Heart left ventricle (tissue), 16 donors: ENCODE results near the gene GRHL1. TPM values are rescaled to one million over a fixed set of nuclear protein-coding genes. Genes with fewer than 3 reads are reported as not detected.

Experiments used
- ATAC-seq, 4 donors: fragments of 200-7000 bp; cut with Tn5 transposase; one replicate each; pipeline ENCODE4 v1.9.1; 2020 to 2022; ENCODE audit warnings: moderate library complexity in 4 of 4, mild to moderate bottlenecking in 3 of 4, moderate number of reproducible peaks in 1 of 4
- DNase-seq, 5 donors: peaks; one replicate each; pipeline ENCODE4 v3.0.0-alpha.2; 2020
- H3K27ac ChIP-seq, 12 donors: fragments of 200-600 bp; sonication (generic) in 4 of 12; one replicate each; pipeline versions ENCODE4 v1.5.0 to v1.8.0; 2016 to 2022; ENCODE audit warnings: mild to moderate bottlenecking in 2 of 12
- H3K27me3 ChIP-seq, 9 donors: fragments of 200-600 bp; sonication (generic) in 2 of 9; one replicate each; pipeline versions ENCODE4 v1.5.1 to v1.8.0; 2016 to 2022; ENCODE audit warnings: mild to moderate bottlenecking in 3 of 9
- H3K36me3 ChIP-seq, 9 donors: fragments of 200-600 bp; sonication (generic) in 2 of 9; one replicate each; pipeline versions ENCODE4 v1.5.0 to v1.8.0; 2018 to 2022; ENCODE audit warnings: mild to moderate bottlenecking in 2 of 9
- H3K4me1 ChIP-seq, 12 donors: fragments of 200-600 bp; sonication (generic) in 4 of 12; one replicate each; pipeline versions ENCODE4 v1.5.0 to v1.8.0; 2016 to 2022; ENCODE audit warnings: mild to moderate bottlenecking in 3 of 12
- H3K4me3 ChIP-seq, 12 donors: fragments of 200-600 bp; sonication (generic) in 4 of 12; one replicate each; pipeline versions ENCODE4 v1.5.0 to v1.8.0; 2017 to 2022; ENCODE audit warnings: mild to moderate bottlenecking in 9 of 12, moderate library complexity in 4 of 12
- H3K9me3 ChIP-seq, 12 donors: fragments of 200-600 bp; sonication (generic) in 4 of 12; one replicate each; pipeline versions ENCODE4 v1.5.0 to v1.8.0; 2016 to 2022; ENCODE audit warnings: mild to moderate bottlenecking in 1 of 12
- POLR2A ChIP-seq, 2 donors: fragments of 450-650 bp; IDR thresholded peaks; one replicate each; pipeline ENCODE4 v1.6.1; 2017; ENCODE audit warnings: antibody characterized with exemption in 2 of 2, mild to moderate bottlenecking in 2 of 2, moderate library complexity in 2 of 2
- WGBS, 4 donors: extraction: QIAGEN DNeasy Blood & Tissue Kit in 2 of 4; methylation state at CpG; one replicate each; pipeline versions ENCODE4 v1.1.5 to v1.1.7; 2013 to 2018; 5-methylcytosine and 5-hydroxymethylcytosine counted together
- intact Hi-C, 10 donors: fragments of 100-400 bp; cut with DNase I; formaldehyde crosslinking; loops; one replicate each; pipeline versions ENCODE4 v1.11.1 to v1.14.2; 2022
- polyA plus RNA-seq, 2 donors: library from polyadenylated mRNA; stranded (reverse); fragments of 200-250 nt; gene quantifications; one replicate each; pipeline ENCODE4 v1.2.3, GENCODE V29; 2013
- total RNA-seq, 9 donors: library from RNA; depleted of rRNA in 2 of 9; stranded (reverse); fragments of >200 nt in 2 of 9; fragmentation: NEBNext Ultra II Directional in 3 of 9; extraction: Animal tissue kit (Norgen Biotek cat#: 25700) in 3 of 9; gene quantifications; one replicate each; pipeline versions ENCODE4 v1.1.0 to v1.2.4, GENCODE V29; 2016 to 2023
- TF ChIP-seq, protein P1 (sequence below), 12 donors: fragments of 200-600 bp; sonication (generic) in 4 of 12; IDR thresholded peaks; one replicate each; pipeline versions ENCODE4 v1.5.0 to v1.8.0; 2018 to 2022; ENCODE audit warnings: antibody characterized with exemption in 12 of 12, mild to moderate bottlenecking in 5 of 12
- donor health status: ischemic (EF 13 %, LVEDD 7.1; RV severe dilation, severe dysfunction).
- donor health status: healthy with polysubstance abuse.
- donor health status: DM: no; HTN: yes; CAD: no.
- donor health status: DM: no; HTN: no; CAD: no.
- donor health status: ischemic (EF 25% LVEDD 6.9; RV normal size, moderate dysfunction).
- donor health status: ischemic (EF 25% LVEDD 5.7; RV mildly dilated, moderate dysfunction).
- donor health status: healthy.
- donor health status: DM: yes; HTN: yes; CAD: no.
- donor health status: ischemic (EF 35%, LVEDD 5.7; RV mildly dilated, moderate dysfunction).
- donor health status: nonischemic (EF 11% LVEDD 7.7; RV severe dilation, severe dysfunction).
- donor health status: DM: yes; HTN: yes; CAD: no.
- donor health status: PGD.
- donor health status: ischemic (EF 29% LVEDD 5.4; RV normal size, mild dysfunction).
- donor health status: nonischemic (EF 23%, LVEDD 6.1; RV moderate dilation, normal function).

The GRHL1 gene
- total and polyA plus RNA-seq, 11 donors, result 0.50 to 2.8 (median 1.0) TPM

DNA sequence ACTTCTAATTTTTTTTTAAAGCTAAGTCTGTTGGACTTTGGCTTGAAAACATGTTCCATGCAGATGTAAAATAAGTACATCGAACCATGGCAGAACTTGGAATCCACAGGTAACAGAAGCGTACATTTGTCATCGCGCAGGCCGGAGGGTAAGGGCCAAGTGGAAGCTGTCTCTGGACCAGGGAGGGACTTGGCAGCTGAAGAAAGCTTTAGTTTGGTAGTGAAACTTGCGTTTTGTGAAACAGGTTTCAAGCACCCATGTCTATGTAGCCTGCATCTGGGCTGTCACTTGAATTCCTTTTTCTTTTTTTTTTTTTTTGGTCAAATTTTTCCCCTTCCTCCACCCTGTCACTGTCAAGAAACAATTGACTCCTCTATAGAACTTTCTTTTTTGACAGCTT, 20.4 kb downstream of the GRHL1 start:
- intact Hi-C loops, result no loop called here
- TF ChIP-seq POLR2A (IDR thresholded peaks at IDR 0.05), result no peak
- TF ChIP-seq, protein P1, sequence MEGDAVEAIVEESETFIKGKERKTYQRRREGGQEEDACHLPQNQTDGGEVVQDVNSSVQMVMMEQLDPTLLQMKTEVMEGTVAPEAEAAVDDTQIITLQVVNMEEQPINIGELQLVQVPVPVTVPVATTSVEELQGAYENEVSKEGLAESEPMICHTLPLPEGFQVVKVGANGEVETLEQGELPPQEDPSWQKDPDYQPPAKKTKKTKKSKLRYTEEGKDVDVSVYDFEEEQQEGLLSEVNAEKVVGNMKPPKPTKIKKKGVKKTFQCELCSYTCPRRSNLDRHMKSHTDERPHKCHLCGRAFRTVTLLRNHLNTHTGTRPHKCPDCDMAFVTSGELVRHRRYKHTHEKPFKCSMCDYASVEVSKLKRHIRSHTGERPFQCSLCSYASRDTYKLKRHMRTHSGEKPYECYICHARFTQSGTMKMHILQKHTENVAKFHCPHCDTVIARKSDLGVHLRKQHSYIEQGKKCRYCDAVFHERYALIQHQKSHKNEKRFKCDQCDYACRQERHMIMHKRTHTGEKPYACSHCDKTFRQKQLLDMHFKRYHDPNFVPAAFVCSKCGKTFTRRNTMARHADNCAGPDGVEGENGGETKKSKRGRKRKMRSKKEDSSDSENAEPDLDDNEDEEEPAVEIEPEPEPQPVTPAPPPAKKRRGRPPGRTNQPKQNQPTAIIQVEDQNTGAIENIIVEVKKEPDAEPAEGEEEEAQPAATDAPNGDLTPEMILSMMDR (IDR thresholded peaks at IDR 0.05), result no peak
- ATAC-seq (no peak), DNase-seq (no peak)
- Histone ChIP-seq H3K27ac (no peak overlapping the region), H3K4me3 (no peak overlapping the region), H3K4me1 (peaks cover 0 to 41% (median 24%) of the 10 kb centered on the region in 12 donors), H3K36me3 (no peaks in the 10 kb centered on the region), H3K27me3 (no peaks in the 10 kb centered on the region), H3K9me3 (no peaks in the 10 kb centered on the region)
- WGBS, 4 donors, result 95 to 99% (median 97%) methylated on average over 6 of the region's 6 CpGs

DNA sequence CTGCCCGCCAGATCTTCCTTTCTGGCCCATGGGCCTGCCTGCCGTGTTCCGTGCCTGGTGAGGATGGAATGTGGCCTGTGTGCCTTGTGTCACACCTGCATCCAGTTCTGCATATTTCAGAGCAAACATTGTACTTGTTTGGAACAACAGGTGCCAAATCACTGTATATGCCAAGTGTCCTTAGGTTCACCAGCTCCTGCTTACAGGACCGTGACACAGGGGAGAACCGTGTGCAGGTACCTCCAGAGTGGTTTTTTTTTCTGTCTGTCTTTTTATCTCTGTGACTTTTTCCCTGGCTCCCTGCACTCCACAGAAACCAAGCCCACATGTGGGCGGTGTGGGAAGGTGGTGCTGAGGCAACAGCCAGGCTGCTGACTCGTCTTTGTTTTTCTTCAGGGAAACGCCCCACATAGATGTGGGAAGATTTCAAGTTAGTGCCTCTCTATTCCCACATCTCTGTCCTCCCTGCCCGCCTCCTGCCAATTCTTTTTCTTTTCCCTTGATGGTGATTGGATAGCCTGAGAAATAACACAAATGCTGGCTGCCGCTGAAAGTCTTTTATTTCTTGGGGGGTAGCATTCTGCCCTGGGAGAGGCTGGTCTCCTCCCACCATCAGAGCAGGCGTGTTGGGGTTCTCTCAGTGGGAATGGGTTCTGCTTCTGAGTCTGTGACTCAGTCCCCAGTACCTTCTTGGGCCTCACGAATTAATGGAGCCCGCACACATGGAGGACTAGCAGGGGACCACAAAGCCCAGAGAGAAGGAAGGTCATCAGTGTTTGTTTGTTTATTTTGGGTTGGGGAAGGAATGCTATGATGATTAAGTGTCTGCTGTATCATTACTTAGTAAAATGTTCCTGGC, 21.4 kb downstream of the GRHL1 start:
- Histone ChIP-seq H3K4me3 (no peak overlapping the region), H3K9me3 (no peaks in the 10 kb centered on the region), H3K27me3 (no peaks in the 10 kb centered on the region), H3K4me1 (peaks cover 0 to 41% (median 24%) of the 10 kb centered on the region in 12 donors), H3K27ac (peak overlapping the region in 1 of 12 donors; percentile 26), H3K36me3 (no peaks in the 10 kb centered on the region)
- ATAC-seq, result peak in 2 of 4 donors; percentile 56 to 63
- TF ChIP-seq, protein P1 (IDR thresholded peaks at IDR 0.05), result no peak
- TF ChIP-seq POLR2A (IDR thresholded peaks at IDR 0.05), result no peak
- intact Hi-C loops, result no loop called here
- WGBS, 4 donors, result 80 to 92% (median 87%) methylated on average over 13 of the region's 13 CpGs
- no peak for DNase-seq

DNA sequence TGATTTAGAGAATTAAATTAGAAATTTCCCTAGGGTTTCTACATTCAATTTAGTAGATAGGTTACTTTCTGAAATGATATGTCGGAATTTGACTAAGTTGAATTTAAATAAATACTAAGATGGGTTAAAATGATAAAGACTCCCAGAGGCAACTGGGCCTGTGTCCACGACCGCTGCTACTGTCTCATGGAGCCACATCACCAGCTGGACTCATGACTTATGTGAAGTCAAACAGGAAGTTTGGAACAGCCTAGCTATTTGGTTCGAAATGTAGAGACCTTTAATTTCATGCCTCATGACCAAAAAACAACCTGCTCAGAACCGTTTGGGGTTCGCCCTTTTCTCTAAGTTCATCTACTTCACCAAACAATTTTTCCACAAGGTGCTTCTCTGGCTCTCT, 22.2 kb downstream of the GRHL1 start:
- ATAC-seq (peak in 1 of 4 donors; percentile 30), DNase-seq (no peak)
- WGBS, 4 donors, result 72 to 85% (median 84%) methylated on average over 6 of the region's 6 CpGs
- TF ChIP-seq, protein P1 (IDR thresholded peaks at IDR 0.05), result no peak
- TF ChIP-seq POLR2A (IDR thresholded peaks at IDR 0.05), result no peak
- H3K4me1 ChIP-seq, result peaks cover 0 to 41% (median 24%) of the 10 kb centered on the region in 12 donors
- peak overlapping the region in 1 of 12 donors; percentile 23 for H3K27ac ChIP-seq
- H3K27me3 ChIP-seq, result no peaks in the 10 kb centered on the region
- intact Hi-C loops, result no loop called here
- no peak overlapping the region for H3K4me3 ChIP-seq
- no peaks in the 10 kb centered on the region for H3K9me3 ChIP-seq
- H3K36me3 ChIP-seq, result no peaks in the 10 kb centered on the region

DNA sequence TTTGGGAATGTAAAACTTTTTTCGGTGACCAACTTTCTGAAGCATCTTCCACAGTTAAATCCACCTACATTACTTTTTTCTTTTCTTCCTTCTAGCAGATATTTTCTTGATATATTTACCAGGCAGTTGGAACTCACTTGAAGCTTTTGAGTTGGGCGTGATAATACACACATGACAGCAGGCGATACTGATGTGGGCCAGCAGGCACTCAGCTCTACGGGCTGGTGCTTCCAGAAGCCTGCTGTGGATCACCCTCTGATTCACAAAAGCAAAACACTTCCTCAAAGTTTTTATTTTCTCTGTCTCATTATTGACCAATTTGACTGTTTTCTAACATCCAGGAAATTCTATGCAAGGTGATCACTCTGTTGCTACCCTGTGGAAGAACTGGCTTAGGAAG, 22.9 kb downstream of the GRHL1 start:
- Histone ChIP-seq H3K36me3 (no peaks in the 10 kb centered on the region), H3K4me3 (no peak overlapping the region), H3K4me1 (peaks cover 0 to 41% (median 24%) of the 10 kb centered on the region in 12 donors), H3K27me3 (no peaks in the 10 kb centered on the region), H3K27ac (peak overlapping the region in 2 of 12 donors; percentile 23 to 49), H3K9me3 (no peaks in the 10 kb centered on the region)
- peak in 3 of 4 donors; percentile 52 to 62 (median 54) for ATAC-seq
- 50 to 63% (median 58%) methylated on average over 4 of the region's 4 CpGs for WGBS, 4 donors
- intact Hi-C loops, result no loop called here
- no peak for TF ChIP-seq POLR2A (IDR thresholded peaks at IDR 0.05)
- TF ChIP-seq, protein P1 (IDR thresholded peaks at IDR 0.05), result no peak
- DNase-seq, result no peak
